ENCODE measurements around the gene GALNT1. TPM values are rescaled to one million over a fixed set of nuclear protein-coding genes. Genes with fewer than 3 reads are reported as not detected.

The GALNT1 gene
- total and polyA plus RNA-seq, 4 experiments from 2014 or later = 27.9 to 33.0 (median 31.2) TPM

GRCh38 chr18:35637227-35637626, 55.7 kb downstream of the GALNT1 start:
- no peak overlapping the region for H3K4me3 ChIP-seq (ENCODE audit: low read length in 2 of 2)
- H3K4me3 Mint-ChIP-seq = no peak overlapping the region
- no peak overlapping the region for H3K27ac ChIP-seq (ENCODE audit: low read depth, low read length)
- intact Hi-C loops (cut with micrococcal nuclease) = no loop called here
- DNase-seq = no peak
- peaks cover 13 to 27% of the 10 kb centered on the region in 2 donors for H3K36me3 Mint-ChIP-seq
- ChIA-PET CTCF (ENCODE audit: partially characterized antibody) (no interaction called here), POLR2A (ENCODE audit: partially characterized antibody) (no interaction called here)
- peaks cover 0 to 13% (median 1%) of the 10 kb centered on the region in 8 donors for H3K9me3 Mint-ChIP-seq
- H3K27ac Mint-ChIP-seq = no peak overlapping the region
- no peaks in the 10 kb centered on the region for H3K9me3 ChIP-seq (ENCODE audit: control insufficient read depth in 1 of 2, low read length in 2 of 2)
- no peaks in the 10 kb centered on the region for H3K4me1 ChIP-seq (ENCODE audit: insufficient read depth, low read length)
- no peaks in the 10 kb centered on the region for H3K36me3 ChIP-seq (ENCODE audit: insufficient read depth, low read length)
- no peaks in the 10 kb centered on the region for H3K27me3 Mint-ChIP-seq
- peaks cover 0 to 11% (median 3%) of the 10 kb centered on the region in 4 donors for H3K4me1 Mint-ChIP-seq
- H3K27me3 ChIP-seq (ENCODE audit: insufficient read depth, low read length) = no peaks in the 10 kb centered on the region

- POLR2A ChIA-PET (ENCODE audit: partially characterized antibody) = no interaction called here
- no peak overlapping the region for H3K4me3 Mint-ChIP-seq
- H3K9me3 Mint-ChIP-seq = peaks cover 0 to 12% (median 2%) of the 10 kb centered on the region in 8 donors
- H3K36me3 ChIP-seq (ENCODE audit: insufficient read depth, low read length) = no peaks in the 10 kb centered on the region
- H3K4me1 ChIP-seq (ENCODE audit: insufficient read depth, low read length) = no peaks in the 10 kb centered on the region
- CTCF ChIA-PET (ENCODE audit: partially characterized antibody) = no interaction called here
- no peaks in the 10 kb centered on the region for H3K9me3 ChIP-seq (ENCODE audit: control insufficient read depth in 1 of 2, low read length in 2 of 2)
- no peak overlapping the region for H3K27ac ChIP-seq (ENCODE audit: low read depth, low read length)
- H3K36me3 Mint-ChIP-seq = peaks cover 9 to 30% of the 10 kb centered on the region in 2 donors
- intact Hi-C loops (cut with micrococcal nuclease) = no loop called here
- H3K4me1 Mint-ChIP-seq = peaks cover 0 to 4% (median under 1%) of the 10 kb centered on the region in 4 donors
- H3K27me3 Mint-ChIP-seq = no peaks in the 10 kb centered on the region
- no peaks in the 10 kb centered on the region for H3K27me3 ChIP-seq (ENCODE audit: insufficient read depth, low read length)
- no peak overlapping the region for H3K4me3 ChIP-seq (ENCODE audit: low read length in 2 of 2)
- no peak for DNase-seq
- H3K27ac Mint-ChIP-seq = no peak overlapping the region
Measured at GRCh38 chr18:35639296-35639695, 57.8 kb downstream of the GALNT1 start.

GRCh38 chr18:35641467-35641866, 59.9 kb downstream of the GALNT1 start:
- intact Hi-C loops (cut with micrococcal nuclease) = no loop called here
- Histone ChIP-seq H3K36me3 (ENCODE audit: insufficient read depth, low read length) (no peaks in the 10 kb centered on the region), H3K4me1 (ENCODE audit: insufficient read depth, low read length) (no peaks in the 10 kb centered on the region), H3K27ac (ENCODE audit: low read depth, low read length) (no peak overlapping the region), H3K4me3 (ENCODE audit: low read length in 2 of 2) (no peak overlapping the region), H3K27me3 (ENCODE audit: insufficient read depth, low read length) (no peaks in the 10 kb centered on the region), H3K9me3 (ENCODE audit: control insufficient read depth in 1 of 2, low read length in 2 of 2) (no peaks in the 10 kb centered on the region)
- Mint-ChIP-seq H3K27ac (no peak overlapping the region), H3K4me1 (peaks cover 0 to 8% (median 0%) of the 10 kb centered on the region in 4 donors), H3K9me3 (peaks cover 0 to 11% (median 2%) of the 10 kb centered on the region in 8 donors), H3K36me3 (peaks cover under 1 to 28% of the 10 kb centered on the region in 2 donors), H3K27me3 (no peaks in the 10 kb centered on the region), H3K4me3 (no peak overlapping the region)
- ChIA-PET CTCF (ENCODE audit: partially characterized antibody) (no interaction called here), POLR2A (ENCODE audit: partially characterized antibody) (no interaction called here)
- no peak for DNase-seq

GRCh38 chr18:35641916-35642315, 60.4 kb downstream of the GALNT1 start:
- H3K27me3 ChIP-seq (ENCODE audit: insufficient read depth, low read length) = no peaks in the 10 kb centered on the region
- H3K36me3 ChIP-seq (ENCODE audit: insufficient read depth, low read length) = no peaks in the 10 kb centered on the region
- H3K27ac ChIP-seq (ENCODE audit: low read depth, low read length) = no peak overlapping the region
- no peak overlapping the region for H3K4me3 ChIP-seq (ENCODE audit: low read length in 2 of 2)
- H3K9me3 ChIP-seq (ENCODE audit: control insufficient read depth in 1 of 2, low read length in 2 of 2) = no peaks in the 10 kb centered on the region
- Mint-ChIP-seq H3K27me3 (no peaks in the 10 kb centered on the region), H3K36me3 (peaks cover 4 to 30% of the 10 kb centered on the region in 2 donors), H3K9me3 (peaks cover 0 to 9% (median 2%) of the 10 kb centered on the region in 8 donors), H3K27ac (no peak overlapping the region), H3K4me1 (peaks cover 0 to 10% (median under 1%) of the 10 kb centered on the region in 4 donors), H3K4me3 (no peak overlapping the region)
- DNase-seq = no peak
- ChIA-PET POLR2A (ENCODE audit: partially characterized antibody) (no interaction called here), CTCF (ENCODE audit: partially characterized antibody) (no interaction called here)
- no peaks in the 10 kb centered on the region for H3K4me1 ChIP-seq (ENCODE audit: insufficient read depth, low read length)
- intact Hi-C loops (cut with micrococcal nuclease) = no loop called here

GRCh38 chr18:35642802-35643201, 61.3 kb downstream of the GALNT1 start:
- Histone ChIP-seq H3K9me3 (ENCODE audit: control insufficient read depth in 1 of 2, low read length in 2 of 2) (no peaks in the 10 kb centered on the region), H3K36me3 (ENCODE audit: insufficient read depth, low read length) (no peaks in the 10 kb centered on the region), H3K27ac (ENCODE audit: low read depth, low read length) (no peak overlapping the region), H3K27me3 (ENCODE audit: insufficient read depth, low read length) (no peaks in the 10 kb centered on the region), H3K4me1 (ENCODE audit: insufficient read depth, low read length) (no peaks in the 10 kb centered on the region), H3K4me3 (ENCODE audit: low read length in 2 of 2) (no peak overlapping the region)
- ChIA-PET CTCF (ENCODE audit: partially characterized antibody) (no interaction called here), POLR2A (ENCODE audit: partially characterized antibody) (no interaction called here)
- Mint-ChIP-seq H3K36me3 (peaks cover 7 to 30% of the 10 kb centered on the region in 2 donors), H3K4me1 (peaks cover 0 to 9% (median 3%) of the 10 kb centered on the region in 4 donors), H3K9me3 (peaks cover 0 to 10% (median 1%) of the 10 kb centered on the region in 8 donors), H3K4me3 (no peak overlapping the region), H3K27me3 (no peaks in the 10 kb centered on the region), H3K27ac (no peak overlapping the region)
- DNase-seq = no peak
- intact Hi-C loops (cut with micrococcal nuclease) = no loop called here

GRCh38 chr18:35646449-35646848, 64.9 kb downstream of the GALNT1 start:
- Mint-ChIP-seq H3K4me3 (no peak overlapping the region), H3K27me3 (no peaks in the 10 kb centered on the region), H3K9me3 (peaks cover 0 to 12% (median 3%) of the 10 kb centered on the region in 8 donors), H3K36me3 (peaks cover 8 to 34% of the 10 kb centered on the region in 2 donors), H3K27ac (no peak overlapping the region), H3K4me1 (peaks cover 0 to 16% (median 5%) of the 10 kb centered on the region in 4 donors)
- Histone ChIP-seq H3K9me3 (ENCODE audit: control insufficient read depth in 1 of 2, low read length in 2 of 2) (no peaks in the 10 kb centered on the region), H3K4me3 (ENCODE audit: low read length in 2 of 2) (no peak overlapping the region), H3K27me3 (ENCODE audit: insufficient read depth, low read length) (no peaks in the 10 kb centered on the region), H3K36me3 (ENCODE audit: insufficient read depth, low read length) (no peaks in the 10 kb centered on the region), H3K4me1 (ENCODE audit: insufficient read depth, low read length) (no peaks in the 10 kb centered on the region), H3K27ac (ENCODE audit: low read depth, low read length) (no peak overlapping the region)
- intact Hi-C loops (cut with micrococcal nuclease) = no loop called here
- ChIA-PET CTCF (ENCODE audit: partially characterized antibody) (no interaction called here), POLR2A (ENCODE audit: partially characterized antibody) (no interaction called here)
- DNase-seq = no peak

- H3K27ac ChIP-seq (ENCODE audit: low read depth, low read length) = no peak overlapping the region
- Mint-ChIP-seq H3K4me3 (no peak overlapping the region), H3K27me3 (no peaks in the 10 kb centered on the region), H3K36me3 (peaks cover 4 to 17% of the 10 kb centered on the region in 2 donors), H3K9me3 (peaks cover 0 to 7% (median 0%) of the 10 kb centered on the region in 8 donors), H3K27ac (no peak overlapping the region), H3K4me1 (peaks cover 10 to 19% (median 11%) of the 10 kb centered on the region in 4 donors)
- intact Hi-C loops (cut with micrococcal nuclease) = no loop called here
- no peaks in the 10 kb centered on the region for H3K4me1 ChIP-seq (ENCODE audit: insufficient read depth, low read length)
- H3K9me3 ChIP-seq (ENCODE audit: control insufficient read depth in 1 of 2, low read length in 2 of 2) = no peaks in the 10 kb centered on the region
- H3K4me3 ChIP-seq (ENCODE audit: low read length in 2 of 2) = no peak overlapping the region
- CTCF ChIA-PET (ENCODE audit: partially characterized antibody) = no interaction called here
- DNase-seq = no peak
- no peaks in the 10 kb centered on the region for H3K27me3 ChIP-seq (ENCODE audit: insufficient read depth, low read length)
- H3K36me3 ChIP-seq (ENCODE audit: insufficient read depth, low read length) = no peaks in the 10 kb centered on the region
- POLR2A ChIA-PET (ENCODE audit: partially characterized antibody) = no interaction called here
Measured at GRCh38 chr18:35653392-35654135, 72.0 kb downstream of the GALNT1 start.

Data from CD4-positive, alpha-beta memory T cell (primary cell).